ENCODE results near the gene ZBED4.

Gene ZBED4

DNA sequence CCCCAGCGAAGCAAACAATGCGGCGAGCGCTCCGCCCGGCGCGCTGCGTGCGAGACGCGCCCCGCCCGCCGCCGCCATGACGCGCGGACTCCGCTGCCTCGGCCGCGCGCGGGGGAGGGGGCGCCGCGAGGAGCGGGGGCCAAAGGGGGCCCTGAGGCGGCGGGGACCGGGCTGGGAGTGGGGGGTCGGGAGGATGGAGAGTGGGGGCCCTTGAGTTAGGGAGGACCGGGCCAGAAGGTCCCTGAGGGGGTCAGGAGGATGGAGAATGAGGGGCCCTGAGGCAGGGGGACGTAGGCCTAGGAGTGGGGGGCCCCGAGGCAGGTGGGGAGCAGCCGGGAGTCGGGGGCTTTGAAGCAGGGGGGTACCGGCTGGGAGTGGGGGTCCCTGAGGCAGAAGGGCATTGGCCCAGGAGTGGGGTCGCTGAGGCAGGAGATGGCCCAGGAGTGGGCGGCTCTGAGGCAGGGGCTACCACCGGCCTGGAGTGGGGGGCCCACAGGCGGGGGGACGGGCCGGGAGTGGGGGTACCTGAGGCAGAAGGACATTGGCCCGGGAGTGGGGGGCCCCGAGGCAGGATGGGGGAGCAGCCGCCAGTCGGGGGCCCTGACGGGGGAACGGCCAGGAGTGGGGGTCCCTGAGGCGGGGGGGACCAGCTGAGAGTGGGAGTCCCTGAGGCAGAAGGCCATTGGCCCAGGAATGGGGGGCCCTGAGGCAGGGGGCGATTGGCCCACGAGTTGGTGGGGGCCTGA, 25.6 kb upstream of the ZBED4 start, which contains the start of gene BRD1:
TSS of gene BRD1 (minus strand) at position 21 of the 746 bp plus-strand sequence. CDS start 3,556 bp downstream, outside the sequence.
- peak within 1 kb of the TSS; percentile 69 for H3K4me3 ChIP-seq (ENCODE audit: low read depth, low read length)
- no peak for TF ChIP-seq CTCF (IDR thresholded peaks at IDR 0.05; ENCODE audit: borderline replicate concordance, insufficient read depth, low read depth, low read length)

DNA sequence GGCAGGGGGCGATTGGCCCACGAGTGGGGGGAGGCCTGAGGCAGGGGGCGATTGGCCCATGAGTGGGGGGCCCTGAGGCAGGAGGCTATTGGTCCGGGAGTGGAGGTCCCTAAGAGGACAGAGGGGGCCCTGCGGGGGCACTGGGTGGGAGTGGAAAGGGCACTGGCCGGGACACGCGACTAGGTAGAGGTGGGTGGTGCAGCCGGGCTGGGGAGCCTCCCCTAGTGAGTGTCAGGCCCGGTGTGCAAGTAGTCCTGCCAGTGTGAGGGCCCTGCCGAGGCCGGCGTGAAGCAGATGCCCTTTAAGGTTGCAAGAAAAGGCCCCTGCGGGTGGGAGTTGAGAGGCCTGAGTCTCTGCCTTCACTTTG, 25.1 kb upstream of the ZBED4 start:
- TF ChIP-seq CTCF (IDR thresholded peaks at IDR 0.05; ENCODE audit: borderline replicate concordance, insufficient read depth, low read depth, low read length) = no peak
- H3K4me3 ChIP-seq (ENCODE audit: low read depth, low read length) = no peak overlapping the region

DNA sequence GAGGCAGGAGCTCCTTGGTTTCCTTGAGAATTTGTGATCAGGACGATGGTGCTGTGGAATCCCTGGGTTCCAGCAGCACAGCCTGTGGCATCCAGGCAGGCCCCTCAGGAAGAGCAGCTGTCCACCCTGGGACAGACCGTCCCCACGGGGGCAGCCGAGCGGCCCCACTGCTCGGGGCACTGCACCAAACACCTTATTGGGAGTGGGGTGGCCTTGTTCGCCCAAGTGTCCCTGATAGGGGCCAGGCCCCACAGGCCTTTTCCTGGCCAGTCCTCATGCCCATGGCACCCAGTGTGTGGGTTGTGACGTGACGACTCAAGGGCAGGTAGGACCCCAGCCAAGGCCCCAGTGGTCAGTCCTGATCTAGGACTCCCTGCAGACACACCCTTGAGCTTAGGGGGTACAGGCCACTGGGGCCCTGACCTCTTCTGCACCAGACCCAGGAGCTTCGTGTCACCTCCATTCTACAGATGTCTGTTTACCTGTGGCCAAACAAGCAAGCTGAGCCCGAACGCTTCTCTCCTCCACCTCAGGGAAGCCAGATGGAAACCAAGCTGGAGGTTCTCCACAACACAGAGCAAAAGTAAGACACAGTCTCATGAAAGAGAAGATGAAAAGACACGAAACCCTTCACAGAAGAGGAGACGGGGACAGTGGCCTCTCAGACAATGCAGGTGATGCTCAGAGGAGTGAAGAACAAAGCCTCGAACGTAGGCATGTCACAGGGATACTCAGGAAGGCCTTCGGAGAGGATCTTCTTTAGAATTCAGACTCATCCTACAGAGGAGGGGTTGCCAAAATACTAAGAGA, 24.4 kb upstream of the ZBED4 start:
- TF ChIP-seq CTCF (IDR thresholded peaks at IDR 0.05; ENCODE audit: borderline replicate concordance, insufficient read depth, low read depth, low read length) = no peak
- H3K4me3 ChIP-seq (ENCODE audit: low read depth, low read length) = no peak overlapping the region

GRCh38 chr22:49833340-49834007, 20.2 kb upstream of the ZBED4 start:
- H3K4me3 ChIP-seq (ENCODE audit: low read depth, low read length) = no peak overlapping the region
- no peak for TF ChIP-seq CTCF (IDR thresholded peaks at IDR 0.05; ENCODE audit: borderline replicate concordance, insufficient read depth, low read depth, low read length)

DNA sequence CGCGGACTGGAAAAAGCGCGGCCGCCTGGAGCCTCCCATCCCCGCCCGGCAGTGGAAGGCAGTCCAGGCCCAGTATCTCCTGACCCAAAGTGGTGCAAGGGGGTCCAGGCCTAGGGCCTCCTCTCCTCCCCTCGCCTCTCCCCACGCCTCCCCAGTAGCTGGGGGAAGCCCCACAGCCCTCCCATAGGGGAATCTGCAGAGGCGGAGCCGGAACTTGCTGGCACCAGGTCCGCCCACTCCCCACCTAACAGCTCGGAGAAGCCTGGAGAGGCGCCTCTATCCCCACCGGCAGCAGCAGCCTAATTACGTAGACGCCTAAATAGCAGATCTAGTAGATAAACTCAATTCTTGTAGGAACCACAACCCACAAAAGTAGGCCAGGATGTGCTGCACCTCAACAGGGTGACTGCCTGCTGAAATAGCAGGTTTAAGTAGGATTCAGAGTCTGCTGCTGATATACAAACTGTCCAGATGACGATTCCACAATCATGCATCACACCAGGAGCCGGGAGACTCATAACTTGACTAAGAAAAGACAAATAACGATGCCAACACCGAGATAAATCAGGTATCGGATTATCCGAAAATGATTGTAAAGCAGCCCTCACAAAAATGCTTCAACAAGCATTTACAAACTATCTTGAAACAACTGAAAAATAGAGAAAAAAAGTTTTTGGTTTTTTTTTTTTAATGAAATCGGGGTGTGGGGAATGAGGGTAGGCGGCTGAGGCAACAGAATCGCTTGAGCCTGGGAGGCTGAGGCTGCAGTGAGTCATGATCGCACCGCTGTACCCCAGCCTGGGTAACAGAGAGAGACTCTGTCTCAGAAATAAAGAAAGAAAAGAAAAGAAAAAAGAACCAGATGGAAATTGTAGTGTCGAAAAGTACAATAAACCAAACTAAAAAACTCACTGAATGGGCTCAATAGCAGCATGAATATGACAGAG, 14.6 kb upstream of the ZBED4 start:
- peak overlapping the region; percentile 44 for H3K4me3 ChIP-seq (ENCODE audit: low read depth, low read length)
- TF ChIP-seq CTCF (IDR thresholded peaks at IDR 0.05; ENCODE audit: borderline replicate concordance, insufficient read depth, low read depth, low read length) = no peak

DNA sequence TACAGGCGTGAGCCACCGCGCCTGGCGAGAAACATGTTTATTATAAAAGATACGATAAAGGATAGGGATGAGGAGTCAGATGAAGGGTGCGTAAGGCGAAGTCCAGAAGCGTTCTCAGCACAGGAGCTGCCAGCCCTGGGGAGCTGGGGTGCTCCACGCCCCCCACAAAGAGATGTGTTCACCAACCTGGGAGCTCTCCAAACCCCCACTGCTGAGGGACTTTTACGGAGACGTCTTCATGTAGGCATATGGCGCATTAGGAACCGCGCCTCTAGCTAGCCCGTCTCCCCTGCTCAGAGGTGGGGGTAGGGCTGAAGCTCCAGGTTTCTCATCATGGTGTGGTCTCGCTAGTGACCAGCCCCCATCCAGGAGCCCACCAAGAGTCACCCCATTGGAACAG, 8.4 kb upstream of the ZBED4 start:
- no peak for TF ChIP-seq CTCF (IDR thresholded peaks at IDR 0.05; ENCODE audit: borderline replicate concordance, insufficient read depth, low read depth, low read length)
- H3K4me3 ChIP-seq (ENCODE audit: low read depth, low read length) = no peak overlapping the region
